Uterus (tissue), 4 donors: Measurements from ENCODE around the gene HINT3. TPM values are rescaled to one million over a fixed set of nuclear protein-coding genes. Genes with fewer than 3 reads are reported as not detected.
A peak's percentile ranks its signal among the peaks of the same experiment; 100 is the strongest.

Source experiments
- DNase-seq, 2 donors: peaks; one replicate each; pipeline ENCODE4 v3.0.0-alpha.2; 2019 to 2020
- H3K27ac ChIP-seq, 2 donors: fragments of 200-600 bp; sonication (generic); 1 replicate in 1 of 2; 2 replicates in 1 of 2; pipeline ENCODE4 v1.5.1; 2016 to 2018
- H3K27me3 ChIP-seq, 2 donors: fragments of 200-600 bp; sonication (generic); one replicate each; pipeline ENCODE4 v1.5.1; 2018 to 2019; ENCODE audit warnings: control low read depth in 1 of 2
- H3K36me3 ChIP-seq, 2 donors: fragments of 200-600 bp; sonication (generic); one replicate each; pipeline ENCODE4 v1.5.1; 2019; ENCODE audit warnings: control low read depth in 1 of 2
- H3K4me1 ChIP-seq, 2 donors: fragments of 200-600 bp; sonication (generic); one replicate each; pipeline ENCODE4 v1.5.1; 2018 to 2019; ENCODE audit warnings: control low read depth in 1 of 2
- H3K4me3 ChIP-seq, 2 donors: fragments of 200-600 bp; sonication (generic); 1 replicate in 1 of 2; 2 replicates in 1 of 2; pipeline ENCODE4 v1.5.1; 2018 to 2019; ENCODE audit warnings: mild to moderate bottlenecking in 1 of 2
- H3K9me3 ChIP-seq, 2 donors: fragments of 200-600 bp; sonication (generic); one replicate each; pipeline ENCODE4 v1.5.1; 2019; ENCODE audit warnings: control low read depth in 1 of 2
- POLR2A ChIP-seq, 2 donors: fragments of 450-650 bp; IDR thresholded peaks; one replicate each; pipeline ENCODE4 v1.6.1; 2016; ENCODE audit warnings: antibody characterized with exemption in 2 of 2, mild to moderate bottlenecking in 1 of 2, moderate library complexity in 1 of 2
- intact Hi-C: fragments of 100-400 bp; cut with DNase I; formaldehyde crosslinking; loops from one replicate; pipeline ENCODE4 v1.15.1; 2023; ENCODE audit warnings: low total_unique reads
- total RNA-seq, 4 donors: library from RNA; depleted of rRNA in 3 of 4; stranded (reverse); fragments of >200 nt in 3 of 4; gene quantifications; one replicate each; pipeline versions ENCODE4 v1.1.0 to v1.2.4, GENCODE V29; 2014 to 2023
- TF ChIP-seq, protein P1 (sequence below), 4 experiments: fragments of 200-600 bp in 2 of 4; fragments of 450-650 bp in 2 of 4; sonication (generic) in 2 of 4; IDR thresholded peaks; one replicate each; pipeline ENCODE4 v1.5.1; 2016 to 2019; ENCODE audit warnings: antibody characterized with exemption in 4 of 4, mild to moderate bottlenecking in 2 of 4, moderate library complexity in 1 of 4
- donor health status: DM: yes; HTN: yes; CAD: no.

HINT3 gene
- total RNA-seq, 4 donors from 2014 or later, result 13.1 to 49.3 (median 23.1) TPM

DNA sequence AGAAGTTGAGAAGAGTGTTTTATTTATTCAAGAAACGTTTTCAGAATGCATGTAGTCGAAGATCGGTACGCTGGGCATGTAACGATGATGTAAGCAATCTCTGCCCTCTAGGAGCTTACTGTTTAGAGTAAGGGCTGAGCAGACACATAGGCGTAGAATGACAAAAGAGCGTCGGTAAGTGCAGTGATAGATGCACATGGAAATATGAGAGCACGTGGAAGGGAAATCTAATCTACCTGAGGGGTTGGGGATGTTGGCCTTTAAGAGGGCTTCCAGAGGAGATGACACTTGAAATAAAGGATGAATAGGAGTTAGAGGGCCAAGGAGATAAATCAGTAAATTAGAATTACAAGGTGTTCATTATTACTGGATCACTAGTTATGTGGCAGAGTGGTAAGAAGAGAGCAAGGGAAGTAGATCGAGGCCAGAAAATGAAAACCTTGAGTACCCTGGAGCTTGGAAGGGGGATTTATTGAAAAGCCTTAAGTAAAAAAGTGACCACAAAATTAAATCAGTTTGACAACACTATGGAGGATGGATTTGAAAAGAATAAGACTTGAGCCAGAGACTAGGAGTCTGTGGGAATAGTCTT is 30.6 kb downstream of the HINT3 start:
- H3K4me1 ChIP-seq, result no peaks in the 10 kb centered on the region
- TF ChIP-seq, protein P1, sequence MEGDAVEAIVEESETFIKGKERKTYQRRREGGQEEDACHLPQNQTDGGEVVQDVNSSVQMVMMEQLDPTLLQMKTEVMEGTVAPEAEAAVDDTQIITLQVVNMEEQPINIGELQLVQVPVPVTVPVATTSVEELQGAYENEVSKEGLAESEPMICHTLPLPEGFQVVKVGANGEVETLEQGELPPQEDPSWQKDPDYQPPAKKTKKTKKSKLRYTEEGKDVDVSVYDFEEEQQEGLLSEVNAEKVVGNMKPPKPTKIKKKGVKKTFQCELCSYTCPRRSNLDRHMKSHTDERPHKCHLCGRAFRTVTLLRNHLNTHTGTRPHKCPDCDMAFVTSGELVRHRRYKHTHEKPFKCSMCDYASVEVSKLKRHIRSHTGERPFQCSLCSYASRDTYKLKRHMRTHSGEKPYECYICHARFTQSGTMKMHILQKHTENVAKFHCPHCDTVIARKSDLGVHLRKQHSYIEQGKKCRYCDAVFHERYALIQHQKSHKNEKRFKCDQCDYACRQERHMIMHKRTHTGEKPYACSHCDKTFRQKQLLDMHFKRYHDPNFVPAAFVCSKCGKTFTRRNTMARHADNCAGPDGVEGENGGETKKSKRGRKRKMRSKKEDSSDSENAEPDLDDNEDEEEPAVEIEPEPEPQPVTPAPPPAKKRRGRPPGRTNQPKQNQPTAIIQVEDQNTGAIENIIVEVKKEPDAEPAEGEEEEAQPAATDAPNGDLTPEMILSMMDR (IDR thresholded peaks at IDR 0.05), result no peak
- no peak for TF ChIP-seq POLR2A (IDR thresholded peaks at IDR 0.05)
- intact Hi-C loops, result no loop called here

DNA sequence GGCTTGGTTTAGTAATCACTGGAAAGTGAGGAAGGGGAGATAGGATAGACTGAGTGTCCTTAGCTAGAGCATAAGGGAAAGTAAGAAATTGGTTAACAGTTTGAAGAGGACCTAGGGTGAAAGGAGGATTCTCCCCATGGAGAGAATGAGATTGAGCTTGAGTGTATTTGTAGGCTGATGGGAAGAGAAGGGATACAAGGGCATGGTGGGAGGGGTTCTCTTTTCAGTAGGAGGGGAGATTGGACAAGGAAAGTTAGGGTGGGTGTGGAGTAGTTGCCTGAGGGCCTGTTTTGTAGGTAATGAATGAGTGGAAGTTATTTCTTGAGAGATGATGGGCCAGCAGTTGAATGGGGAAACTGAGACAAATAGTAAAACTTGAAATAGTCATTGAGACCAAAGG is 31.7 kb downstream of the HINT3 start:
- intact Hi-C loops, result no loop called here

More for the DNA sequence above, 30.6 kb downstream of the HINT3 start:
- Histone ChIP-seq H3K36me3 (no peaks in the 10 kb centered on the region), H3K27ac (peak overlapping the region; percentile 80 to 82), H3K27me3 (no peaks in the 10 kb centered on the region), H3K9me3 (no peaks in the 10 kb centered on the region), H3K4me3 (peak overlapping the region; percentile 62 to 69)
- no peak for DNase-seq

DNA sequence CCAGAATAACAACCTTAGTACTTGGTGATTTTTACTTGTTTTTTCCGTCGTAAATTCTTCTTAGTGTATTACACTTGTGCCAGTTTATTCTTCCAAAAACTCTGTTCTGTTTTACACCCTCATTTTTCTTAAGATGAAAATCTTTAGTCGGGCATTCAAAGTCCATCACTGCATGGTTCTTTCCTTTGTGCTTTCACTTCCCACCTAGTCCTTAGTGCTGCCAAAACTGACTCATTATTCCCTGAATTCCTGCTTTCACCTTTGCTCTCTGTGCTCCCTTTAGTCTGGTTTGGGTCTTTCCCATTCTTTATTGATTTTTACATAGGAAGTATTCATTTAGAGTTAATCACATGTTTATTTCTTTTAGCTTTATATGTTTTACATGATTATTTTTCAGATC is 33.1 kb downstream of the HINT3 start:
- no peak for TF ChIP-seq POLR2A (IDR thresholded peaks at IDR 0.05)
- TF ChIP-seq, protein P1 (IDR thresholded peaks at IDR 0.05), result no peak
- Histone ChIP-seq H3K4me1 (no peaks in the 10 kb centered on the region), H3K9me3 (no peaks in the 10 kb centered on the region), H3K27me3 (no peaks in the 10 kb centered on the region), H3K27ac (peak overlapping the region; percentile 33 to 50), H3K4me3 (no peak overlapping the region), H3K36me3 (no peaks in the 10 kb centered on the region)
- DNase-seq, result no peak
- intact Hi-C loops, result no loop called here

More for the DNA sequence above, 31.7 kb downstream of the HINT3 start:
- Histone ChIP-seq H3K9me3 (no peaks in the 10 kb centered on the region), H3K27ac (no peak overlapping the region), H3K4me1 (no peaks in the 10 kb centered on the region), H3K27me3 (no peaks in the 10 kb centered on the region), H3K4me3 (no peak overlapping the region), H3K36me3 (no peaks in the 10 kb centered on the region)
- TF ChIP-seq, protein P1 (IDR thresholded peaks at IDR 0.05), result no peak
- TF ChIP-seq POLR2A (IDR thresholded peaks at IDR 0.05), result no peak
- no peak for DNase-seq

DNA sequence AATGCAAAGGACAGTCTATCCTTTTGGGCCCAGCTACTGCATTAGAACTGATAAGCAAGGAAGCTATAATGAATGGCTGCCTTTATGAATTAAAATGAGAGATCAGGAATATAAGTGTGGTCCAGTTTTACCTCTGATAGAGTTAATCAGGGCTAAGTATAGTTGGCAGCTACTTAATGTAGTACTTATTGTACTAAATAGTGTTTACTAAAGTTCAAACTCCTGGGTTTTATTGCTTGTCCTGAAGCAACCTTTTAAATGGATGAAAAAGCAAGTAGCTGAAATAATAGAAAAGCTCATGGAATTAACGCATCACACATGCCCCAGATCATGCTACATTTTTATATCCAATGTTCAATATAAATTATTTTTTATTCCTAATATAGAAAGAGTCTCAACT is 35.1 kb downstream of the HINT3 start:
- H3K9me3 ChIP-seq, result no peaks in the 10 kb centered on the region
- DNase-seq, result no peak
- peak overlapping the region in 1 of 2 donors; percentile 35 for H3K27ac ChIP-seq
- H3K36me3 ChIP-seq, result no peaks in the 10 kb centered on the region
- H3K27me3 ChIP-seq, result no peaks in the 10 kb centered on the region
- H3K4me3 ChIP-seq, result no peak overlapping the region
- no peaks in the 10 kb centered on the region for H3K4me1 ChIP-seq
- no peak for TF ChIP-seq POLR2A (IDR thresholded peaks at IDR 0.05)
- TF ChIP-seq, protein P1 (IDR thresholded peaks at IDR 0.05), result no peak
- intact Hi-C loops, result no loop called here

DNA sequence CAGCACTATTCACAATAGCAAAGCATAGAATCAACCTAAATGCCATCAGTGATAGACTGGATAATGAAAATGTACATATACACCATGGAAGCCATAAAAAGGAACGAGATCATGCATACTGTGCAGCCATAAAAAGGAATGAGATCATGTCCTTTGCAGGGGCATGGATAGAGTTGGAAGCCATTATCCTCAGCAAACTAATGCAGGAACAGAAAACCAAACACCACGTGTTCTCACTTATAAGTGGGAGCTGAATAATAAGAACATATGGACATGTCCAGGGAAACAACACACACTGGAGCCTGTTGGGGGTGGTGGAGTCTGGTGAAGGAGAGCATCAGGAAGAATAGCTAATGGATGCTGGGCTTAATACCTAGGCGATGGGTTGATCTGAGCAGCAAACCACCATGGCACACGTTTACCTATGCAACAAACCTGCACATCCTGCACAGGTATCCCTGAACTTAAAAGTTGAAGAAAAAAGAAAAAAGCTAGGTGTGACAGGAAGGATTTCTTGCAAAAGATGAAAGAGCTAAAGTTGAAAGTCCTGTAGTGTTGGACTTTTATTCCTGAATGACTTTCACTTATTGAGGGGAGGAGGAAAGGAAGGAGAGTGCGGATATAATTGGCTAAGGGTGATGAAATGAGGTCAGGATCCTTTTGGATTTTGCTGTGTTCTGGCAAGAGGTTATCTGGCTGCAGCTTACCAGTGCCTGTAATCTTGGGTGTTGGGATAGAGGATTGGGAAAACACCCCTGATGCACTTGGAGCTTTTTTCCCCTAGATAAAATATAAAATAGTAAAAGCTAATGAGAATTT is 38.3 kb downstream of the HINT3 start:
- Histone ChIP-seq H3K4me1 (no peaks in the 10 kb centered on the region), H3K4me3 (no peak overlapping the region), H3K27me3 (no peaks in the 10 kb centered on the region), H3K27ac (no peak overlapping the region), H3K36me3 (no peaks in the 10 kb centered on the region), H3K9me3 (no peaks in the 10 kb centered on the region)
- TF ChIP-seq, protein P1 (IDR thresholded peaks at IDR 0.05), result no peak
- no peak for TF ChIP-seq POLR2A (IDR thresholded peaks at IDR 0.05)
- intact Hi-C loops, result no loop called here
- DNase-seq, result no peak
